Keratinocyte (primary cell): ENCODE results near the gene SLC1A2. TPM values are rescaled to one million over a fixed set of nuclear protein-coding genes. Genes with fewer than 3 reads are reported as not detected.

Experiments
- DNase-seq: peaks from one replicate; pipeline ENCODE4 v3.0.0-alpha.2; 2011; ENCODE audit warnings: low read depth, missing footprints, low spot score
- FAIRE-seq: peaks from 2 replicates; lab custom pipeline; 2011; peaks lifted over from hg19 to GRCh38; lab: Jason Lieb, UNC
- H2AFZ ChIP-seq: 2 replicates; pipeline ENCODE4 v1.6.0; 2012; ENCODE audit warnings: low read length, control low read depth, inconsistent platforms; ENCODE audit not compliant: control insufficient read depth
- H3K27ac ChIP-seq: 2 replicates; pipeline ENCODE4 v1.5.1; 2011; ENCODE audit warnings: low read length; ENCODE audit not compliant: control insufficient read depth, insufficient read depth
- H3K27me3 ChIP-seq: 3 replicates; pipeline ENCODE4 v1.6.0; 2011; ENCODE audit warnings: low read length; ENCODE audit not compliant: control insufficient read depth, insufficient read depth; ENCODE audit errors: extremely low read depth
- H3K36me3 ChIP-seq, 2 experiments: 2 replicates in 1 of 2; 3 replicates in 1 of 2; pipeline ENCODE4 v1.5.1; 2011; ENCODE audit warnings: low read length in 2 of 2, mild to moderate bottlenecking in 1 of 2; ENCODE audit not compliant: control insufficient read depth in 2 of 2, insufficient read depth in 2 of 2; ENCODE audit errors: extremely low read depth in 1 of 2
- H3K4me1 ChIP-seq: 3 replicates; pipeline ENCODE4 v1.5.1; 2011; ENCODE audit warnings: low read length; ENCODE audit not compliant: control insufficient read depth, insufficient read depth; ENCODE audit errors: extremely low read depth
- H3K4me2 ChIP-seq: 3 replicates; pipeline ENCODE4 v1.6.0; 2011; ENCODE audit warnings: low read depth, low read length; ENCODE audit not compliant: control insufficient read depth, insufficient read depth; ENCODE audit errors: extremely low read depth
- H3K4me3 ChIP-seq, 3 experiments: fragments of 200-600 bp in 1 of 3; sonication (generic) in 1 of 3; 2 replicates in 2 of 3; 3 replicates in 1 of 3; pipeline ENCODE4 v1.5.1; 2011 to 2016; ENCODE audit warnings: low read length in 3 of 3, mild to moderate bottlenecking in 3 of 3, control low read depth in 2 of 3, inconsistent platforms in 1 of 3, low read depth in 1 of 3, mixed read lengths in 1 of 3, mixed run types in 1 of 3, moderate library complexity in 1 of 3; ENCODE audit not compliant: control insufficient read depth in 2 of 3, insufficient read depth in 2 of 3; ENCODE audit errors: extremely low read depth in 1 of 3
- H3K79me2 ChIP-seq: 2 replicates; pipeline ENCODE4 v1.6.0; 2012; ENCODE audit warnings: low read length; ENCODE audit not compliant: control insufficient read depth, insufficient read depth
- H3K9ac ChIP-seq: 3 replicates; pipeline ENCODE4 v1.6.0; 2011; ENCODE audit warnings: low read length; ENCODE audit not compliant: control insufficient read depth, insufficient read depth; ENCODE audit errors: extremely low read depth
- H3K9me1 ChIP-seq: 3 replicates; pipeline ENCODE4 v1.6.0; 2011; ENCODE audit warnings: low read length; ENCODE audit not compliant: control insufficient read depth, insufficient read depth; ENCODE audit errors: extremely low read depth
- H3K9me3 ChIP-seq: 2 replicates; pipeline ENCODE4 v1.5.1; 2012; ENCODE audit warnings: low read depth, low read length; ENCODE audit not compliant: control insufficient read depth
- H4K20me1 ChIP-seq: 3 replicates; pipeline ENCODE4 v1.6.0; 2011; ENCODE audit warnings: low read length; ENCODE audit not compliant: control insufficient read depth, insufficient read depth; ENCODE audit errors: extremely low read depth
- EZH2 ChIP-seq: IDR thresholded peaks from one replicate; pipeline ENCODE4 v1.6.1; 2012; ENCODE audit warnings: inconsistent platforms, mild to moderate bottlenecking, low read length, moderate library complexity
- dilution Hi-C: fragments of 300-500 bp; cut with MboI; formaldehyde crosslinking; loops from one replicate; pipeline ENCODE4 v1.7.0; 2020; ENCODE audit warnings: low sequenced_read_pairs; ENCODE audit not compliant: extremely low pct_ligation_motif_present
- polyA plus RNA-seq, 5 experiments: library from polyadenylated mRNA; depleted of rRNA in 3 of 5; stranded (reverse) in 3 of 5; stranded (forward) in 1 of 5; unstranded in 1 of 5; fragments of >200 nt; gene quantifications; 1 replicate in 1 of 5; 2 replicates in 3 of 5; 3 replicates in 1 of 5; pipeline versions ENCODE4 v1.2.1 to v1.2.3, GENCODE V29; 2011 to 2012; ENCODE audit warnings: missing spikeins in 2 of 5, low read depth in 1 of 5, low replicate concordance in 1 of 5
- TF ChIP-seq, protein P1 (sequence below), 3 experiments: IDR thresholded peaks in 1 of 3; conservative IDR thresholded peaks in 1 of 3; optimal IDR thresholded peaks in 1 of 3; 2 replicates in 2 of 3; 3 replicates in 1 of 3; pipeline versions ENCODE3 to v1.5.1; 2011; ENCODE audit warnings: low read length in 3 of 3, mild to moderate bottlenecking in 3 of 3, moderate library complexity in 2 of 3, control low read depth in 1 of 3, inconsistent platforms in 1 of 3; ENCODE audit not compliant: insufficient read depth in 2 of 3; ENCODE audit errors: extremely low read depth in 1 of 3

Gene SLC1A2
- polyA plus RNA-seq, 1 donor (not counting 4 experiments of a cell fraction or from before 2014, with no cell fraction given) = under 0.01 TPM

GRCh38 chr11:35383953-35384352 lies 35.4 kb downstream of the SLC1A2 start:
- FAIRE-seq = no peak
- Histone ChIP-seq H2AFZ (no peak overlapping the region), H3K4me3 (no peak overlapping the region), H3K9me1 (no peaks in the 10 kb centered on the region), H3K79me2 (no peaks in the 10 kb centered on the region), H3K27ac (no peak overlapping the region), H3K27me3 (no peaks in the 10 kb centered on the region), H3K36me3 (no peaks in the 10 kb centered on the region), H3K4me1 (no peaks in the 10 kb centered on the region), H3K9me3 (no peaks in the 10 kb centered on the region), H3K9ac (no peak overlapping the region), H3K4me2 (no peak overlapping the region), H4K20me1 (no peaks in the 10 kb centered on the region)
- TF ChIP-seq EZH2 = no peak
- TF ChIP-seq, protein P1, sequence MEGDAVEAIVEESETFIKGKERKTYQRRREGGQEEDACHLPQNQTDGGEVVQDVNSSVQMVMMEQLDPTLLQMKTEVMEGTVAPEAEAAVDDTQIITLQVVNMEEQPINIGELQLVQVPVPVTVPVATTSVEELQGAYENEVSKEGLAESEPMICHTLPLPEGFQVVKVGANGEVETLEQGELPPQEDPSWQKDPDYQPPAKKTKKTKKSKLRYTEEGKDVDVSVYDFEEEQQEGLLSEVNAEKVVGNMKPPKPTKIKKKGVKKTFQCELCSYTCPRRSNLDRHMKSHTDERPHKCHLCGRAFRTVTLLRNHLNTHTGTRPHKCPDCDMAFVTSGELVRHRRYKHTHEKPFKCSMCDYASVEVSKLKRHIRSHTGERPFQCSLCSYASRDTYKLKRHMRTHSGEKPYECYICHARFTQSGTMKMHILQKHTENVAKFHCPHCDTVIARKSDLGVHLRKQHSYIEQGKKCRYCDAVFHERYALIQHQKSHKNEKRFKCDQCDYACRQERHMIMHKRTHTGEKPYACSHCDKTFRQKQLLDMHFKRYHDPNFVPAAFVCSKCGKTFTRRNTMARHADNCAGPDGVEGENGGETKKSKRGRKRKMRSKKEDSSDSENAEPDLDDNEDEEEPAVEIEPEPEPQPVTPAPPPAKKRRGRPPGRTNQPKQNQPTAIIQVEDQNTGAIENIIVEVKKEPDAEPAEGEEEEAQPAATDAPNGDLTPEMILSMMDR (optimal IDR thresholded peaks at IDR 0.05 in 1 of 3, IDR thresholded peaks at IDR 0.05 in 1 of 3, conservative IDR thresholded peaks at IDR 0.05 in 1 of 3; ENCODE audit: extremely low read depth in 1 of 3, insufficient read depth in 2 of 3, low read length in 3 of 3) = no peak
- dilution Hi-C loops = no loop called here
- no peak for DNase-seq

GRCh38 chr11:35381709-35382322 lies 37.5 kb downstream of the SLC1A2 start:
- H3K9me3 ChIP-seq = no peaks in the 10 kb centered on the region
- no peak for FAIRE-seq
- no peak overlapping the region for H3K27ac ChIP-seq
- H3K9me1 ChIP-seq = no peaks in the 10 kb centered on the region
- DNase-seq = no peak
- no peak overlapping the region for H2AFZ ChIP-seq
- no peaks in the 10 kb centered on the region for H3K36me3 ChIP-seq
- no peak overlapping the region for H3K4me2 ChIP-seq
- H3K4me3 ChIP-seq = no peak overlapping the region
- no peaks in the 10 kb centered on the region for H3K27me3 ChIP-seq
- H3K79me2 ChIP-seq = no peaks in the 10 kb centered on the region
- H3K4me1 ChIP-seq = no peaks in the 10 kb centered on the region
- no peaks in the 10 kb centered on the region for H4K20me1 ChIP-seq
- TF ChIP-seq, protein P1 (optimal IDR thresholded peaks at IDR 0.05 in 1 of 3, IDR thresholded peaks at IDR 0.05 in 1 of 3, conservative IDR thresholded peaks at IDR 0.05 in 1 of 3; ENCODE audit: extremely low read depth in 1 of 3, insufficient read depth in 2 of 3, low read length in 3 of 3) = no peak
- TF ChIP-seq EZH2 = no peak
- no peak overlapping the region for H3K9ac ChIP-seq
- dilution Hi-C loops = no loop called here
